GM12801 (cell line): ENCODE data around the gene PARD3B.

Experiments used
- TF ChIP-seq, protein P1 (sequence below): IDR thresholded peaks from one replicate; pipeline ENCODE4 v1.5.1; 2011; ENCODE audit warnings: control low read depth; ENCODE audit not compliant: insufficient read length; ENCODE audit errors: extremely low read depth

PARD3B gene

DNA sequence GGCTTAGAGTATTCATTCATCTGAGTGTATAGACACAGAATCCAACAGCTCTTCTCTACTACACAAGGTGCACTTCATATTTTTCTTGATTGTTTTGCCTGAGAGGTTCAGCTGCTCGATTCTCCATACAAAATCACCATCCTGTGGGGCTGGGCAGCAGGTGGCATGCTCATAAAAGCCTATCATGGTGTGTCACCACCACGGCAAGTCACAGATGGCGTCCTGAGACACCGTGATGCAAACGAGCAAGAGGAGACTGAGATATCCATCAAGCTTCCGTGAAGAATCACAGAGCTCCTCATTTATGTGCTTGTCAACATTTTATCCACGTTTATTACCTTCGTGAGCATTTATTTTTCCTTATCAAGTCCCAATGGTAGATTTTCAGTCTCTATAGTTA, 1114.6 kb downstream of the PARD3B start:
- TF ChIP-seq, protein P1, sequence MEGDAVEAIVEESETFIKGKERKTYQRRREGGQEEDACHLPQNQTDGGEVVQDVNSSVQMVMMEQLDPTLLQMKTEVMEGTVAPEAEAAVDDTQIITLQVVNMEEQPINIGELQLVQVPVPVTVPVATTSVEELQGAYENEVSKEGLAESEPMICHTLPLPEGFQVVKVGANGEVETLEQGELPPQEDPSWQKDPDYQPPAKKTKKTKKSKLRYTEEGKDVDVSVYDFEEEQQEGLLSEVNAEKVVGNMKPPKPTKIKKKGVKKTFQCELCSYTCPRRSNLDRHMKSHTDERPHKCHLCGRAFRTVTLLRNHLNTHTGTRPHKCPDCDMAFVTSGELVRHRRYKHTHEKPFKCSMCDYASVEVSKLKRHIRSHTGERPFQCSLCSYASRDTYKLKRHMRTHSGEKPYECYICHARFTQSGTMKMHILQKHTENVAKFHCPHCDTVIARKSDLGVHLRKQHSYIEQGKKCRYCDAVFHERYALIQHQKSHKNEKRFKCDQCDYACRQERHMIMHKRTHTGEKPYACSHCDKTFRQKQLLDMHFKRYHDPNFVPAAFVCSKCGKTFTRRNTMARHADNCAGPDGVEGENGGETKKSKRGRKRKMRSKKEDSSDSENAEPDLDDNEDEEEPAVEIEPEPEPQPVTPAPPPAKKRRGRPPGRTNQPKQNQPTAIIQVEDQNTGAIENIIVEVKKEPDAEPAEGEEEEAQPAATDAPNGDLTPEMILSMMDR, result no peak

DNA sequence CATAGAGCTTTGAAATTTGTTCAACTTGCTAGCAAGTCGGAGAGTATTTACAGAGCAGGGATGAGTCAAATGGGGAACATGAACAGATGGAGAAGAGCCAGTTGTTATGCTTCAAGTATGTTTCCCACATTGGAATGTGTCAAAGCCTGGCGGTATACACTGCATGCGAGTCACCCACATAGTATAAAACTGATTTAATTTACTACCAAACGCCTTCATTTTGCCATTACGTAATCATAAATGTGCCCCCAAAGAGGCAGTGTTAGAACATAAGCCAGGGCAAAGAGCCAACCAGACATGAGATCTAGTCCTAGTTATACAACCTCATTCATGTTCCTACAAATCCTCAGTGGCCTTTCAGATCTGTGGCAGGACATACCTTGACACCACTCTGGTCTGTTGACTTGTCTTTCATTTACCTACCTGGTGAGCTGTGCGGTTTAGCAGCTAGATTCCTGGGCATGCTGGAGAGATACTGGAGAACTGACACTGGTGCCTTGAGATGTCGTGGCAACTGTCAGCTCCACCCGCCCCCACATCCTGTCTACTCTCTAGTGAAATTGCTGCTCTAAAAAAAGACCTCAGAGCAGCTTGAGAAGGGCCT, 1115.3 kb downstream of the PARD3B start:
- TF ChIP-seq, protein P1, result no peak

DNA sequence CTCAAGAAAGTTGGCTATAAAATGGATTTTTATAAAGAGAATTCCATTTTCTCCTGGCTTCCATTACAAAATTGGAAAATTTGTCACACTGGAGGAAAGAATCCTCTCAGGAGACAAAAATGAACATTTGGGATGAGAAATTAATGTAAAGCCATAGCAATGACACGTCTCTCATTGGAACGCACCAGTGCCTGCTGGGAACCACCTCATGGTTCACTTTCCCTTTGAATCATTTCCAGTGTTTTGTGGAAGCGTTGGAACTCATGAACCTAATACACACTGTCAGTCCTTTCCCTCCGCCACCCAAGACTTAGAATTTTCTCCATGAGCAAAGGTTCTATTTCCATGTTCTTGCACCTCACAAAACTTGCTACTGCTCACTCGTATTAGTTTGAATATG, 1116.0 kb downstream of the PARD3B start:
- TF ChIP-seq, protein P1, result no peak

DNA sequence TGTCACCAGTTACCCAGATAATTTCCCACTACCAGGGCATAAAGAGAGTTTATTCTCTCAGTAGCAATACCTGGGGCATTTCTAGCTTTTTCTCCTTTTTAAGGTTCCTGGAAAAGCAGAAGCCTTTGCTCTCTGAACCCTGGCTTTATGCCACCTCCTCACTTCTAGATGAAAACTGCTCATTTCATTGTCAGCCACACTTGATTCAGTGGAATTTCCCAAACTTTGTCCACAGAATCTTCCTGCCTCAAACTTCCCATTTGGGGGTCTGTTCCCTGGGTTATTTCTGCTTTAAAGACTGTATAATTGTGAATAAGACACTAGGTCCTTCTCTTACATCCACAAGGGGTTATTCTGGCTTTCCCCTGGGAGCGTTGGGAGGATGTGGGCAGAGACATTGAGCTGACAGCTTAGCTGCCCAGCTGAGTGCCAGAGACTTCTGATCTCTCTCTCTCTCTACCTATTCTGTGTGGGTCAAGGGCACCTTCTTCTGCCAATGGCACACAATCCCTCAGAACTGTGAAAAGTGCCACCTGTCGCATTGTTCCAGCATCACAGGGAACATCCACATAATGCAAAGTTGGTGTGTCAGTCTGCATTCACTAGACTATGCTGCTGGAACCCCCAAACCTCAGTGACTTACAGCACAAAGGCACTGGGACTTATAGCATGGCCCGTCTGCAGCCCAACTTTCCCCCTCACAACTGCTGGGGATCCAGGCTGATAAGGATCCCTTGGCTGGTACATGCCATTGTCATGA, 1117.1 kb downstream of the PARD3B start:
- TF ChIP-seq, protein P1, result no peak

DNA sequence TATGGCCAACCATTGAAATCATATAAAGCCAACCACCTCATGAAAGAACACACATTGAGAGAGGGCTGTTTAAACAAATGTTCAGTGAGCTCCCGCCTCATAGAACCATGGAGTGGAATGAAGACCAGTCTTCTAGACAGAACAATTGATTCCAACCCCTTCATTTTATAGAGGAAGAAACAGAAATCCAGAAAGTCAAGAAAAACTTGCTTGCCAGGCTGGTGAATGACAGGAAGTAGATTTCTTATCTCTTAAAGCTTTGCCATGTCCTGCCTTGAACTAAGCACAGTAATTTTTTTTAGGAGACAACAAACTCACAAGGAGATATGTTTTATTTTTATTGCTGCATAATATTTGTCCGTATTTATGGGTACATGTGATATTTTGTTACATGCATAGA, 1120.5 kb downstream of the PARD3B start:
- TF ChIP-seq, protein P1, result no peak
